Measurements from ENCODE around the gene MPP2. TPM values are rescaled to one million over a fixed set of nuclear protein-coding genes. Genes with fewer than 3 reads are reported as not detected.

Gene MPP2
- total RNA-seq, 4 donors from 2014 or later = 0.65 to 4.2 (median 2.2) TPM

GRCh38 chr17:43830510-43831140, 76.7 kb downstream of the MPP2 start:
- TF ChIP-seq CTCF (IDR thresholded peaks at IDR 0.05; ENCODE audit: low read depth) = no peak

- TF ChIP-seq CTCF (IDR thresholded peaks at IDR 0.05; ENCODE audit: low read depth) = no peak
Measured at GRCh38 chr17:43829738-43830137, 77.6 kb downstream of the MPP2 start.

GRCh38 chr17:43827596-43827995, 79.7 kb downstream of the MPP2 start:
- TF ChIP-seq CTCF (IDR thresholded peaks at IDR 0.05; ENCODE audit: low read depth) = no peak

- no peak for TF ChIP-seq CTCF (IDR thresholded peaks at IDR 0.05; ENCODE audit: low read depth)
Measured at GRCh38 chr17:43826206-43826605, 81.1 kb downstream of the MPP2 start.

- no peak for TF ChIP-seq CTCF (IDR thresholded peaks at IDR 0.05; ENCODE audit: low read depth)
Measured at GRCh38 chr17:43825567-43825966, 81.8 kb downstream of the MPP2 start.

Other genes starting within 250 kb of the MPP2 start
- 10 to 100 TPM in 3 of 4 donors, 1 to 10 TPM in 1; 5.6 to 31.5 (median 15.1) TPM for gene MEOX1, start 245.6 kb downstream of the MPP2 start, total RNA-seq
- not detected for gene SOST, start 148.7 kb downstream of the MPP2 start, total RNA-seq
- 10 to 100 TPM; 55.4 to 86.4 (median 60.2) TPM for gene DUSP3, start 128.6 kb downstream of the MPP2 start, total RNA-seq
- under 1 TPM in 2 of 4 donors, not detected in 2; 0.19 to 0.22 TPM for gene CFAP97D1, start 127.1 kb downstream of the MPP2 start, total RNA-seq
- 100 to 1,000 TPM in 1 of 4 donors, 10 to 100 TPM in 2, 1 to 10 TPM in 1; 9.0 to 122 (median 25.2) TPM for gene MPP3, start 74.4 kb downstream of the MPP2 start, total RNA-seq
- 100 to 1,000 TPM in 1 of 4 donors, 10 to 100 TPM in 3; 29.5 to 234 (median 50.5) TPM for gene CD300LG, start 60.4 kb downstream of the MPP2 start, total RNA-seq
- not detected for gene PPY, start 34.9 kb upstream of the MPP2 start, total RNA-seq
- gene PYY, start 46.4 kb upstream of the MPP2 start, total RNA-seq = not detected
- gene NAGS, start 97.1 kb upstream of the MPP2 start, total RNA-seq = 1 to 10 TPM in 2 of 4 donors, under 1 TPM in 1, not detected in 1; 0.94 to 1.5 (median 1.3) TPM
- 10 to 100 TPM; 13.5 to 28.4 (median 21.9) TPM for gene TMEM101, start 107.4 kb upstream of the MPP2 start, total RNA-seq
- 10 to 100 TPM; 26.2 to 57.2 (median 29.1) TPM for gene LSM12, start 159.1 kb upstream of the MPP2 start, total RNA-seq
- 10 to 100 TPM; 30.6 to 39.9 (median 35.7) TPM for gene G6PC3, start 163.2 kb upstream of the MPP2 start, total RNA-seq
- gene HDAC5, start 216.1 kb upstream of the MPP2 start, total RNA-seq = 10 to 100 TPM; 23.3 to 91.7 (median 42.4) TPM
- gene HROB, start 234.4 kb upstream of the MPP2 start, total RNA-seq = 1 to 10 TPM in 3 of 4 donors, under 1 TPM in 1; 0.82 to 3.6 (median 1.8) TPM